ENCODE measurements around the gene CABLES1.

DNA sequence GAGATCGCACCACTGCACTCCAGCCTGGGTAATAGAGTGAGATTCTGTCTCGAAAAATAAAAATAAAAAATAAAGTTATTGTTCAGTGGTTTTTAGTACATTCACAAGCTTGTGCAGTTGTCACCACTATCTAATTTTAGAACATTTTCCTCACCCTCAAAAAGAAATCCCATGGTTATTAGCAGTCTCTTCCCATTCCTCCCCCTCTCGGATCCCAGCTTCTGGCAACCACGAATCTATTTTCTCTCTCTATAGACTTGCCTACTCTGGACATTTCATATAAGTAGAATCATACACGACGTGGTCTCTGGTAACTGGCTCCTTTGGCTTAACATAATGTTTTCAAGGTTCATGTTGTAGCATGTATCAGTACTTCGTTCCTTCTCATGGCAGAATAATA lies 38.6 kb downstream of the CABLES1 start:
- TF ChIP-seq, protein P1, sequence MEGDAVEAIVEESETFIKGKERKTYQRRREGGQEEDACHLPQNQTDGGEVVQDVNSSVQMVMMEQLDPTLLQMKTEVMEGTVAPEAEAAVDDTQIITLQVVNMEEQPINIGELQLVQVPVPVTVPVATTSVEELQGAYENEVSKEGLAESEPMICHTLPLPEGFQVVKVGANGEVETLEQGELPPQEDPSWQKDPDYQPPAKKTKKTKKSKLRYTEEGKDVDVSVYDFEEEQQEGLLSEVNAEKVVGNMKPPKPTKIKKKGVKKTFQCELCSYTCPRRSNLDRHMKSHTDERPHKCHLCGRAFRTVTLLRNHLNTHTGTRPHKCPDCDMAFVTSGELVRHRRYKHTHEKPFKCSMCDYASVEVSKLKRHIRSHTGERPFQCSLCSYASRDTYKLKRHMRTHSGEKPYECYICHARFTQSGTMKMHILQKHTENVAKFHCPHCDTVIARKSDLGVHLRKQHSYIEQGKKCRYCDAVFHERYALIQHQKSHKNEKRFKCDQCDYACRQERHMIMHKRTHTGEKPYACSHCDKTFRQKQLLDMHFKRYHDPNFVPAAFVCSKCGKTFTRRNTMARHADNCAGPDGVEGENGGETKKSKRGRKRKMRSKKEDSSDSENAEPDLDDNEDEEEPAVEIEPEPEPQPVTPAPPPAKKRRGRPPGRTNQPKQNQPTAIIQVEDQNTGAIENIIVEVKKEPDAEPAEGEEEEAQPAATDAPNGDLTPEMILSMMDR (optimal IDR thresholded peaks at IDR 0.05 in 1 of 3, IDR thresholded peaks at IDR 0.05 in 1 of 3, conservative IDR thresholded peaks at IDR 0.05 in 1 of 3; ENCODE audit: extremely low read depth in 1 of 3, insufficient read depth in 2 of 3, low read length in 3 of 3): no peak
- TF ChIP-seq EZH2 (IDR thresholded peaks at IDR 0.05; ENCODE audit: low read length): no peak

All from keratinocyte (primary cell).